Mucosa of descending colon (tissue), 3 donors: ENCODE measurements around the gene NPTX2. TPM values are rescaled to one million over a fixed set of nuclear protein-coding genes. Genes with fewer than 3 reads are reported as not detected.

Experiments used
- ATAC-seq: fragments of 200-7000 bp; cut with Tn5 transposase; one replicate; pipeline ENCODE4 v1.9.1; 2020; ENCODE audit warnings: mild to moderate bottlenecking, moderate library complexity
- DNase-seq, 3 donors: peaks; one replicate each; pipeline ENCODE4 v3.0.0-alpha.2; 2020
- H3K36me3 ChIP-seq: fragments of 200-600 bp; one replicate; pipeline ENCODE4 v1.8.0; 2021; ENCODE audit warnings: low read depth, mild to moderate bottlenecking
- H3K4me1 ChIP-seq: fragments of 200-600 bp; one replicate; pipeline ENCODE4 v1.8.0; 2021; ENCODE audit warnings: low read depth, mild to moderate bottlenecking
- H3K4me3 ChIP-seq: fragments of 200-600 bp; one replicate; pipeline ENCODE4 v1.8.0; 2021; ENCODE audit warnings: mild to moderate bottlenecking
- H3K9me3 ChIP-seq: fragments of 200-600 bp; one replicate; pipeline ENCODE4 v1.8.0; 2021; ENCODE audit warnings: mild to moderate bottlenecking
- intact Hi-C, 2 donors: fragments of 100-400 bp; cut with DNase I in 1 of 2; cut with micrococcal nuclease in 1 of 2; formaldehyde crosslinking; loops; one replicate each; pipeline versions ENCODE4 v1.11.0 to v1.11.1; 2022; cut with DNase I, micrococcal nuclease
- total RNA-seq, 3 donors: library from RNA; stranded (reverse); fragmentation: NEBNext Ultra II Directional in 2 of 3; extraction: Animal tissue kit (Norgen Biotek cat#: 25700) in 2 of 3; gene quantifications; one replicate each; pipeline versions ENCODE4 v1.2.1 to v1.2.4, GENCODE V29; 2021 to 2023
- TF ChIP-seq, protein P1 (sequence below): fragments of 200-600 bp; IDR thresholded peaks from one replicate; pipeline ENCODE4 v1.8.0; 2022; ENCODE audit warnings: antibody characterized with exemption, mild to moderate bottlenecking
- donor health status: DM: no; HTN: no; CAD: no; lungs with moderate emphysema.
- donor health status: DM: no; HTN: no; CAD: no.
- donor health status: DM: no; HTN: yes; CAD: no.

Gene NPTX2
- total RNA-seq, 3 donors from 2014 or later = 2.2 to 15.5 (median 3.7) TPM

DNA sequence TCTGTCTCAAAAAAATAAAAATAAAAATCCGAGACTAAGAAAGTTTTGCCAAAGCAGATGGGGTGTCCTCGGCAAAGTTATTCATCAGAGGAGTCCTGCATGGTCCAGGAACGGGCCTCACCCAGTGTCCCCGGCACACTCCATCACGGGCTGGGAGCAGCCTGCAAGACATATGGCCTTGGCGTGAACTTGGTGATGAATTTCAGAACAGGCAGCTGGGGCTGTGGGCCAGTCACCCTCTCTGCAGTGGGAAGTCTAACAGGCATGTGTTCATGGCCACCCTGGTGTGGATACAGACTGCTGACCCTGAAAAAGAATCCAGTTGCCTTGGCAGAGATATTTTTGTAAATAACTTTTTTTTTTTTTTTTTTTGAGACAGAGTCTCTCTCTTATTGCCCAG is 34.7 kb downstream of the NPTX2 start:
- intact Hi-C loops = no loop called here
- no peak for DNase-seq
- H3K36me3 ChIP-seq = no peaks in the 10 kb centered on the region
- no peaks in the 10 kb centered on the region for H3K4me1 ChIP-seq
- no peak for ATAC-seq
- no peak overlapping the region for H3K4me3 ChIP-seq
- TF ChIP-seq, protein P1, sequence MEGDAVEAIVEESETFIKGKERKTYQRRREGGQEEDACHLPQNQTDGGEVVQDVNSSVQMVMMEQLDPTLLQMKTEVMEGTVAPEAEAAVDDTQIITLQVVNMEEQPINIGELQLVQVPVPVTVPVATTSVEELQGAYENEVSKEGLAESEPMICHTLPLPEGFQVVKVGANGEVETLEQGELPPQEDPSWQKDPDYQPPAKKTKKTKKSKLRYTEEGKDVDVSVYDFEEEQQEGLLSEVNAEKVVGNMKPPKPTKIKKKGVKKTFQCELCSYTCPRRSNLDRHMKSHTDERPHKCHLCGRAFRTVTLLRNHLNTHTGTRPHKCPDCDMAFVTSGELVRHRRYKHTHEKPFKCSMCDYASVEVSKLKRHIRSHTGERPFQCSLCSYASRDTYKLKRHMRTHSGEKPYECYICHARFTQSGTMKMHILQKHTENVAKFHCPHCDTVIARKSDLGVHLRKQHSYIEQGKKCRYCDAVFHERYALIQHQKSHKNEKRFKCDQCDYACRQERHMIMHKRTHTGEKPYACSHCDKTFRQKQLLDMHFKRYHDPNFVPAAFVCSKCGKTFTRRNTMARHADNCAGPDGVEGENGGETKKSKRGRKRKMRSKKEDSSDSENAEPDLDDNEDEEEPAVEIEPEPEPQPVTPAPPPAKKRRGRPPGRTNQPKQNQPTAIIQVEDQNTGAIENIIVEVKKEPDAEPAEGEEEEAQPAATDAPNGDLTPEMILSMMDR = no peak
- no peaks in the 10 kb centered on the region for H3K9me3 ChIP-seq

DNA sequence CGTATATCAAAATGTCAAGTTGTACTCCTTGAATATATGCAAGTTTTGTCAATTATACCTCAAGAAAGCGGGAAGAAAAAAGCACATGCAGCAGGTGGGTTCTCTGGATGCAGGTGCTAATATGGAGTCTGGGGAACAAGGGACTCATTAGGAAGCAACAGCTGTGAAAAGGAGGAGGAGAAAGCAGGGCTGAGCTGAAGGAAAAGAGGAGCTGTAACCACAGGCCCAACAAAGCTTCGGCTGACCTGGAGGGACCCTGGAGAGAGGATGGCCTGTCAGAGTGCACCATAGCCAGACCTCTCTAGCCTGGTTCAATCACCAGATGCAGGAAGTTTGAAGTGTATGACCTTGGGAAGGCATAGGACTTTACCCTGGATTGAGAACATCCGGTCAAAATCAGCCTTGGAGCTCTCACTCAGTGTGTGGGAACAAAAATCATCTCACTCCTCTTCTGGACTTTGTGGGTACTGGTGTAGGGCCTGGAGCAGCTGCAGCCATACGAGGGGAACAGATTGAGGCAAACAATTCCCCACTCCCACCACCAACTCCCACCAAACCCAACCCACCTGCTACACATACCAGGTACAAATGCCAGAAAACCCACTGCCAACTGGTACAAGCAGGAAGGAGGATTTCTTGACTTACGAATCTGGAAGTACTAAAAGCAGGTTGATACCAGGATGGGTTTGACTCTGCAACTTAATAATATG is 36.7 kb downstream of the NPTX2 start:
- no peak for ATAC-seq
- no peak for DNase-seq
- intact Hi-C loops = no loop called here
- H3K4me1 ChIP-seq = no peaks in the 10 kb centered on the region
- TF ChIP-seq, protein P1 = no peak
- H3K36me3 ChIP-seq = no peaks in the 10 kb centered on the region
- no peaks in the 10 kb centered on the region for H3K9me3 ChIP-seq
- no peak overlapping the region for H3K4me3 ChIP-seq

DNA sequence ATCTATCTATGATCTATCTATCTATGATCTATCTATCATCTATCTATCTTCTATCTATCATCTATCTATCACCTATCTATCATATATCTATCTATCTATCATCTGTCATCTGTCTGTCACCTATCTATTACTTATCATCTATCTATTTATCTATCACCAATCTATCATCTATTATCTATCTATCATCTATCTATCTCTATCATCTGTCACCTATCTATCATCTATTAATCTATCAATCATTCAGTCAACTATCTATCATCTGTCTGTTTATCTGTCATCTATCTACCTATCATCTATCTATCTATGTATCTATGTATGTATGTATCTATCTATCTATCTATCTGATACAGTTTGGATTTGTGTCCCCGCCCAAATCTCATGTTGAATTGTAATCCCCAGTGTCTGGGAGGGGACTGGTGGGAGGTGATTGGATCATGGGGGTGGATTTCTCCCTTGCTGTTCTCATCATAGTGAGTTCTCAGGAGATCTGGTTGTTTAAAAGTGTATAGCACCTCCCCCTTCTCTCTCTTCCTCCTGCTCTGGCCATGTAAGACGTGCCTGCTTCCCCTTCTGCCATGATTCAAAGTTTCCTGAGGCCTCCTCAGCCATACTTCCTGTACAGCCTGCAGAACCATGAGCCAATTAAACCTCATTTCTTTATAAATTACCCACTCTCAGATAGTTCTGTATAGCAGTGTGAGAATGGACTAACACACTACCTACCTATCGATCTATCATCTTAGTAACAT is 37.6 kb downstream of the NPTX2 start:
- intact Hi-C loops = no loop called here

DNA sequence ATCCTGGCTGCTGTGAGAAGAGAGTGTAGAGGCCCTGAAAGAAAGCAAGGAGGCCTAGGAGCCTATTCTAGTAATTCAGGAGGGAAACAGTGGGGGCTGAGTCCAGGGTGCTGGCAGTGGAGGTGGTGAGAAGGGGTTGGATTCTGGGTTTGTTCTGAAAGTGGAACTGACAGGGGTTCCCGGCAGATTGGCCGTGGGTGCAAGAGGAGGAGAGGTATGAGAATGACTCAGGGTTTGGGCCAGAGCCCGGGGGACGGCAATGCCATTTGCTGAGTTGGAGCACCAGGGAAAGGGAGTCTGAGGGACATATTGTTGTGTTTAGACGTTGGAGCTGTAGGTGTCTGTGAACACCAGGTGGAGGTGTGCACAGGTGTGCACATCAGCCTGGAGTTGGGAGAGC is 38.5 kb downstream of the NPTX2 start:
- DNase-seq (no peak), ATAC-seq (no peak)
- H3K9me3 ChIP-seq = no peaks in the 10 kb centered on the region
- no peaks in the 10 kb centered on the region for H3K4me1 ChIP-seq
- TF ChIP-seq, protein P1 = no peak
- H3K4me3 ChIP-seq = no peak overlapping the region
- H3K36me3 ChIP-seq = no peaks in the 10 kb centered on the region
- intact Hi-C loops = no loop called here

More for the DNA sequence above, 37.6 kb downstream of the NPTX2 start:
- H3K36me3 ChIP-seq = no peaks in the 10 kb centered on the region
- H3K4me3 ChIP-seq = no peak overlapping the region
- no peak for ATAC-seq
- no peaks in the 10 kb centered on the region for H3K4me1 ChIP-seq
- no peaks in the 10 kb centered on the region for H3K9me3 ChIP-seq
- TF ChIP-seq, protein P1 = no peak
- no peak for DNase-seq

DNA sequence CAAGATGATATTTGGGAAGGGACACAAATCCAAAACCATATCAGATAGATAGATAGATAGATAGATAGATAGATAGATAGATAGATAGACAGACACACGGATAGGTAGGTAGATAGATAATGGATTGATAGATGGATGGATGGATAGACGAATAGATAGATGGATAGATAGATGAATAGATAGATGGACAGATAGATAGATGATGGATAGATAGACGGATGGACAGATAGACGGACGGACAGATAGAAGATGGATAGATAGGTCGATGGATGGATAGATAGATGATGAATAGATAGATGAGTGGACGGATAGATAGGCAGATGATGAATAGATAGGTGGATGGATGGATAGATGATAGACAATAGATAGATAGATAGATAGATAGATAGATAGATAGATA is 39.8 kb downstream of the NPTX2 start:
- TF ChIP-seq, protein P1 = no peak
- no peaks in the 10 kb centered on the region for H3K4me1 ChIP-seq

More for the DNA sequence above, 39.8 kb downstream of the NPTX2 start:
- Histone ChIP-seq H3K4me3 (no peak overlapping the region), H3K9me3 (no peaks in the 10 kb centered on the region), H3K36me3 (no peaks in the 10 kb centered on the region)
- DNase-seq = no peak
- no peak for ATAC-seq
- intact Hi-C loops = no loop called here
